GM23248 (cell line): ENCODE data around the gene COQ8B. TPM values are rescaled to one million over a fixed set of nuclear protein-coding genes. Genes with fewer than 3 reads are reported as not detected.

Experiments used
- DNase-seq: peaks from one replicate; pipeline ENCODE4 v3.0.0-alpha.2; 2015
- H2AFZ ChIP-seq: fragments of 200-600 bp; sonication (generic); 2 replicates; pipeline ENCODE4 v1.6.1; 2016; ENCODE audit warnings: antibody characterized with exemption
- H3F3A ChIP-seq: fragments of 200-600 bp; sonication (generic); 2 replicates; pipeline ENCODE4 v1.6.1; 2016; ENCODE audit warnings: mild to moderate bottlenecking, antibody characterized with exemption, mixed run types; ENCODE audit not compliant: insufficient read depth
- H3K27ac ChIP-seq: fragments of 200-600 bp; sonication (generic); 2 replicates; pipeline ENCODE4 v1.5.1; 2016; ENCODE audit warnings: mild to moderate bottlenecking
- H3K27me3 ChIP-seq: fragments of 200-600 bp; sonication (generic); replicated peaks from 2 replicates; pipeline ENCODE4 v1.6.1; 2016; ENCODE audit warnings: mild to moderate bottlenecking; ENCODE audit not compliant: insufficient read depth
- H3K36me3 ChIP-seq: fragments of 200-600 bp; sonication (generic); 2 replicates; pipeline ENCODE4 v1.6.1; 2016; ENCODE audit warnings: low read depth, mild to moderate bottlenecking
- H3K4me1 ChIP-seq: fragments of 200-600 bp; sonication (generic); 2 replicates; pipeline ENCODE4 v1.6.1; 2016; ENCODE audit warnings: mild to moderate bottlenecking; ENCODE audit not compliant: insufficient read depth
- H3K4me2 ChIP-seq: fragments of 200-600 bp; sonication (generic); one replicate; pipeline ENCODE4 v1.6.1; 2016; ENCODE audit warnings: mild to moderate bottlenecking; ENCODE audit not compliant: unreplicated experiment
- H3K4me3 ChIP-seq: fragments of 200-600 bp; sonication (generic); 2 replicates; pipeline ENCODE4 v1.5.1; 2016; ENCODE audit warnings: mild to moderate bottlenecking
- H3K79me2 ChIP-seq: fragments of 200-600 bp; sonication (generic); 2 replicates; pipeline ENCODE4 v1.6.1; 2016; ENCODE audit warnings: mild to moderate bottlenecking; ENCODE audit not compliant: insufficient read depth
- H3K9ac ChIP-seq: fragments of 200-600 bp; sonication (generic); 2 replicates; pipeline ENCODE4 v1.6.1; 2016; ENCODE audit warnings: mild to moderate bottlenecking
- H3K9me2 ChIP-seq: fragments of 200-600 bp; sonication (generic); 2 replicates; pipeline ENCODE4 v1.6.1; 2016; ENCODE audit warnings: mixed run types, mild to moderate bottlenecking, moderate library complexity; ENCODE audit not compliant: insufficient read depth
- H3K9me3 ChIP-seq: fragments of 200-600 bp; sonication (generic); one replicate; pipeline ENCODE4 v1.6.1; 2017; ENCODE audit warnings: low read depth
- H4K20me1 ChIP-seq: fragments of 200-600 bp; sonication (generic); 2 replicates; pipeline ENCODE4 v1.6.0; 2016; ENCODE audit not compliant: insufficient read depth
- EZH2 ChIP-seq: fragments of 200-600 bp; sonication (generic); IDR thresholded peaks from 2 replicates; pipeline ENCODE4 v1.6.1; 2018; ENCODE audit warnings: antibody characterized with exemption, mild to moderate bottlenecking; ENCODE audit not compliant: insufficient read depth, poor library complexity, severe bottlenecking
- EZH2phosphoT487 ChIP-seq: fragments of 200-600 bp; sonication (generic); IDR thresholded peaks from 2 replicates; pipeline ENCODE4 v1.6.1; 2018; ENCODE audit warnings: antibody characterized with exemption, moderate library complexity, mild to moderate bottlenecking, low read depth; ENCODE audit not compliant: insufficient read depth
- WGBS, 2 experiments: methylation state at CpG; one replicate each; pipeline ENCODE4 v1.1.6; 2015 to 2017; ENCODE audit warnings: low lambda C conversion rate in 2 of 2, low coverage in 1 of 2; ENCODE audit errors: missing lambda C conversion rate in 2 of 2; 5-methylcytosine and 5-hydroxymethylcytosine counted together
- in situ Hi-C: fragments of 300-500 bp; cut with MboI; formaldehyde crosslinking; loops from 2 replicates; pipeline ENCODE4 v1.15.0; 2020
- polyA plus RNA-seq: library from polyadenylated mRNA; unstranded; fragments of >200 nt; fragmentation: Nextera tagmentation; extraction: Ambion mirVana; gene quantifications from 2 replicates; pipeline ENCODE4 v1.2.1, GENCODE V29; 2016
- total RNA-seq: library from RNA; depleted of rRNA; stranded (reverse); fragments of >200 nt; shearing (Covaris generic); gene quantifications from 2 replicates; pipeline ENCODE4 v1.2.3, GENCODE V29; 2014

COQ8B gene
- total and polyA plus RNA-seq, 2 experiments from 2014 or later = 15.2 to 28.6 TPM

GRCh38 chr19:40717880-40718773 lies 1.4 kb upstream of the COQ8B start:
- peak overlapping the region; percentile 100 for H3K27ac ChIP-seq
- H3K4me2 ChIP-seq = peak overlapping the region; percentile 97
- H3K4me1 ChIP-seq = peaks cover 27% of the 10 kb centered on the region
- H3F3A ChIP-seq = peaks cover 47% of the 10 kb centered on the region
- peak overlapping the region; percentile 79 for H3K4me3 ChIP-seq
- no peak overlapping the region for H2AFZ ChIP-seq
- in situ Hi-C loops = no loop called here
- H3K27me3 ChIP-seq = no peaks in the 10 kb centered on the region
- DNase-seq = peak; percentile 78
- no peaks in the 10 kb centered on the region for H4K20me1 ChIP-seq
- TF ChIP-seq EZH2 (no peak), EZH2phosphoT487 (no peak)
- H3K9ac ChIP-seq = peak overlapping the region; percentile 96
- H3K36me3 ChIP-seq = no peaks in the 10 kb centered on the region
- H3K9me3 ChIP-seq = no peaks in the 10 kb centered on the region
- no peaks in the 10 kb centered on the region for H3K9me2 ChIP-seq
- 2 to 4% methylated on average over 19 to 20 of the region's 20 CpGs for WGBS, 2 experiments
- H3K79me2 ChIP-seq = peaks cover 65% of the 10 kb centered on the region

- 0 to 2% methylated on average over 14 to 20 of the region's 20 CpGs for WGBS, 2 experiments
Observed at GRCh38 chr19:40717325-40717879, 716 bp upstream of the COQ8B start.

GRCh38 chr19:40716031-40716481 lies 630 bp downstream of the COQ8B start:
- Histone ChIP-seq H3K79me2 (peaks cover 44% of the 10 kb centered on the region), H3K4me2 (peak overlapping the region; percentile 85)
- 1% methylated on average over 8 of the region's 8 CpGs for WGBS, 2 experiments

More at GRCh38 chr19:40717325-40717879, 716 bp upstream of the COQ8B start:
- Histone ChIP-seq H3F3A (peaks cover 47% of the 10 kb centered on the region), H3K4me1 (peaks cover 26% of the 10 kb centered on the region), H4K20me1 (no peaks in the 10 kb centered on the region), H3K4me3 (peak overlapping the region; percentile 79), H3K27me3 (no peaks in the 10 kb centered on the region), H3K4me2 (peak overlapping the region; percentile 97), H3K9ac (peak overlapping the region; percentile 96), H3K9me3 (no peaks in the 10 kb centered on the region), H3K27ac (peak overlapping the region; percentile 100), H3K9me2 (no peaks in the 10 kb centered on the region), H3K36me3 (no peaks in the 10 kb centered on the region), H3K79me2 (peaks cover 58% of the 10 kb centered on the region), H2AFZ (peak overlapping the region; percentile 51)
- DNase-seq = no peak
- in situ Hi-C loops = no loop called here
- TF ChIP-seq EZH2phosphoT487 (no peak), EZH2 (no peak)

GRCh38 chr19:40714441-40715299 lies 2.0 kb downstream of the COQ8B start:
- TF ChIP-seq EZH2 (no peak), EZH2phosphoT487 (no peak)
- H3K27me3 ChIP-seq = no peaks in the 10 kb centered on the region
- in situ Hi-C loops = no loop called here
- peaks cover 31% of the 10 kb centered on the region for H3K79me2 ChIP-seq
- H4K20me1 ChIP-seq = no peaks in the 10 kb centered on the region
- peaks cover 27% of the 10 kb centered on the region for H3F3A ChIP-seq
- H3K9me3 ChIP-seq = no peaks in the 10 kb centered on the region
- H3K27ac ChIP-seq = peak overlapping the region; percentile 100
- H2AFZ ChIP-seq = peak overlapping the region; percentile 60
- WGBS, 2 experiments = 5 to 9% methylated on average over 11 to 31 of the region's 31 CpGs
- no peaks in the 10 kb centered on the region for H3K9me2 ChIP-seq
- H3K4me1 ChIP-seq = peaks cover 5% of the 10 kb centered on the region; the same call in 1 of the 2 replicates
- H3K36me3 ChIP-seq = no peaks in the 10 kb centered on the region
- DNase-seq = peak; percentile 96
- peak overlapping the region; percentile 96 for H3K9ac ChIP-seq
- H3K4me2 ChIP-seq = peak overlapping the region; percentile 82
- H3K4me3 ChIP-seq = peak overlapping the region; percentile 74

More at GRCh38 chr19:40716031-40716481, 630 bp downstream of the COQ8B start:
- peak; percentile 88 for DNase-seq
- TF ChIP-seq EZH2 (no peak), EZH2phosphoT487 (no peak)
- peak overlapping the region; percentile 79 for H3K4me3 ChIP-seq
- in situ Hi-C loops = no loop called here
- H3K9me2 ChIP-seq = no peaks in the 10 kb centered on the region
- no peaks in the 10 kb centered on the region for H3K36me3 ChIP-seq
- H2AFZ ChIP-seq = peak overlapping the region; percentile 39
- no peaks in the 10 kb centered on the region for H3K27me3 ChIP-seq
- H3K9ac ChIP-seq = peak overlapping the region; percentile 96
- no peaks in the 10 kb centered on the region for H4K20me1 ChIP-seq
- H3K4me1 ChIP-seq = peaks cover 18% of the 10 kb centered on the region
- no peaks in the 10 kb centered on the region for H3K9me3 ChIP-seq
- peak overlapping the region; percentile 100 for H3K27ac ChIP-seq
- peaks cover 36% of the 10 kb centered on the region for H3F3A ChIP-seq
